ENCODE data around the gene NLRC4.

DNA sequence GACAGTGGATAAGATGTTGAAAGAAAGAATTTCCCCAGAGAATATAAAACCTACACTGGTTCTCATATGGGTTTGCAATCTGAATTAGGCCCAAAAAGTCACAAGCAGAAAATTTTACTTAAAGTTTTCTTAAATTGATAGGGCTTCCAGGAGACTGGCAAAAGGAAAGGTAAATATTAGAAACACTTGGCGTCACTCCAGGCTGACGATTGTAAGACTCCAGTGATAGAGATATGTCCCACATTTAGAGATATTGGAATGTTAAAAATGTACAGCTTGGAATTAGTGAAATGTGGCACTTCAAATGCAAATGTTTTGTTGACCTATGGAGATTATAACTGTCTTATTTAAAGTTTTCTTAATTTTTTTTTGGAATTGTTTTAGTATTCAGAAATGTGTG is 27.1 kb upstream of the NLRC4 start:
- TF ChIP-seq, protein P1, sequence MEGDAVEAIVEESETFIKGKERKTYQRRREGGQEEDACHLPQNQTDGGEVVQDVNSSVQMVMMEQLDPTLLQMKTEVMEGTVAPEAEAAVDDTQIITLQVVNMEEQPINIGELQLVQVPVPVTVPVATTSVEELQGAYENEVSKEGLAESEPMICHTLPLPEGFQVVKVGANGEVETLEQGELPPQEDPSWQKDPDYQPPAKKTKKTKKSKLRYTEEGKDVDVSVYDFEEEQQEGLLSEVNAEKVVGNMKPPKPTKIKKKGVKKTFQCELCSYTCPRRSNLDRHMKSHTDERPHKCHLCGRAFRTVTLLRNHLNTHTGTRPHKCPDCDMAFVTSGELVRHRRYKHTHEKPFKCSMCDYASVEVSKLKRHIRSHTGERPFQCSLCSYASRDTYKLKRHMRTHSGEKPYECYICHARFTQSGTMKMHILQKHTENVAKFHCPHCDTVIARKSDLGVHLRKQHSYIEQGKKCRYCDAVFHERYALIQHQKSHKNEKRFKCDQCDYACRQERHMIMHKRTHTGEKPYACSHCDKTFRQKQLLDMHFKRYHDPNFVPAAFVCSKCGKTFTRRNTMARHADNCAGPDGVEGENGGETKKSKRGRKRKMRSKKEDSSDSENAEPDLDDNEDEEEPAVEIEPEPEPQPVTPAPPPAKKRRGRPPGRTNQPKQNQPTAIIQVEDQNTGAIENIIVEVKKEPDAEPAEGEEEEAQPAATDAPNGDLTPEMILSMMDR (IDR thresholded peaks at IDR 0.05; ENCODE audit: low read length), result no peak
- TF ChIP-seq EZH2 (optimal IDR thresholded peaks at IDR 0.05; ENCODE audit: low read depth, low read length) (no peak), EZH2phosphoT487 (IDR thresholded peaks at IDR 0.05; ENCODE audit: low read length) (no peak)

Data from MM.1S (cell line).